ENCODE results near the gene TCF25.

DNA sequence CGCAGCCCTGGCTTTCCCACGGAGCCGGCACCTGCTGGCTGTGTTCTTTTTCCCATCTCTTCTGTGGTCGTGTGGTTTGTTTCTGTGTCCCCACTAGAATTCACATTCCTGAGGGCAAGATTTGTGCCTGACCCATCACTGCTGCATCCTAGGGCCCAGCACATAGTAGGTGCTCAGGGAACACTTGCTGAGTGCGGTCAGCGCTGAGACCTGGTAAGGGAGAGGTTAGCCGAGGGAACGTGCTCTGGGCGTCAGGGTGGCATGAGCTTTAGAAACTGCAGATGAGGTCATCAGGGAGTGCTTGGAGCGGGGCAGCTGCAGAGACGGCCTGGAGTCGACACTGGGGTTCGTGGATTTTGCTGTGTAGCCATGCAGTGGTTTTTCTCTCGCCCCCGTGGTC, 81.1 kb downstream of the TCF25 start:
- TF ChIP-seq CTCF (IDR thresholded peaks at IDR 0.05; ENCODE audit: insufficient read depth, low read length, poor library complexity, severe bottlenecking) (no peak), EZH2phosphoT487 (conservative IDR thresholded peaks at IDR 0.05; ENCODE audit: low read length) (no peak)

Measured in SU-DHL-6 (cell line).